Activated naive CD4-positive, alpha-beta T cell treated with anti-CD3 and anti-CD28 coated beads, Interleukin-2, amount 10 ng/mL, durations not matched to agents 7 days and 5 days (primary cell): ENCODE data around the gene SRSF4.
A peak's percentile ranks its signal among the peaks of the same experiment; 100 is the strongest.
"Not testable (repeated sequence)": the region's sequence is repeated elsewhere in the genome, so short reads cannot be mapped to it uniquely, and the experiment has no call there.

Source experiments
- CTCF ChIA-PET: fragments of 350-600 bp; sonication (Branson Sonifier 250); formaldehyde crosslinking; loops from one replicate; lab custom pipeline; 2021; ENCODE audit warnings: antibody characterized with exemption; lab: Charles Lee
- DNase-seq: peaks from one replicate; pipeline ENCODE4 v3.0.0-alpha.2; 2020
- H3K27ac Mint-ChIP-seq: one replicate; pipeline ENCODE4 v1.8.0; 2021; ENCODE audit warnings: mild to moderate bottlenecking, moderate library complexity, mixed read lengths
- H3K27me3 Mint-ChIP-seq: one replicate; pipeline ENCODE4 v1.8.0; 2021; ENCODE audit warnings: mild to moderate bottlenecking, mixed read lengths
- H3K36me3 Mint-ChIP-seq: one replicate; pipeline ENCODE4 v1.8.0; 2021; ENCODE audit warnings: mixed read lengths
- H3K4me1 Mint-ChIP-seq: one replicate; pipeline ENCODE4 v1.8.0; 2021; ENCODE audit warnings: mixed read lengths
- H3K4me3 Mint-ChIP-seq: one replicate; pipeline ENCODE4 v1.8.0; 2021; ENCODE audit warnings: mild to moderate bottlenecking, moderate library complexity, mixed read lengths
- H3K9me3 Mint-ChIP-seq: one replicate; pipeline ENCODE4 v1.8.0; 2021; ENCODE audit warnings: mixed read lengths

SRSF4 gene

GRCh38 chr1:29181413-29182225 is at the start of gene SRSF4:
Gene SRSF4, minus strand, starts transcription at chr1:29181900. Its CDS starts 148 bp downstream, at chr1:29181752.
- CTCF ChIA-PET: interaction anchor here (1.0 to 4.6 kb wide), 11 partner anchors 12 to 305 kb away, joined by 3 to 27 read pairs (median 4); no protein-coding TSS in a partner anchor

GRCh38 chr1:29230553-29231378 is 49.1 kb upstream of the SRSF4 start, which contains the start of gene MECR:
Gene MECR, minus strand, starts transcription at chr1:29230934. Its CDS starts 28 bp downstream, at chr1:29230906.
- Mint-ChIP-seq H3K9me3 (no peaks in the 10 kb centered on the region), H3K36me3 (no peaks in the 10 kb centered on the region), H3K4me1 (peaks cover 19% of the 10 kb centered on the region), H3K4me3 (peak within 1 kb of the TSS; percentile 88), H3K27me3 (peaks cover 25% of the 10 kb centered on the region), H3K27ac (peak within 1 kb of the TSS; percentile 85)
- DNase-seq: peak; percentile 96
- CTCF ChIA-PET: no interaction called here

More at GRCh38 chr1:29181413-29182225, at the start of gene SRSF4:
- Mint-ChIP-seq H3K36me3 (peaks cover 29% of the 10 kb centered on the region), H3K27ac (peak within 1 kb of the TSS; percentile 95), H3K4me1 (peaks cover 51% of the 10 kb centered on the region), H3K4me3 (peak within 1 kb of the TSS; percentile 94), H3K27me3 (no peaks in the 10 kb centered on the region), H3K9me3 (no peaks in the 10 kb centered on the region)
- DNase-seq: peak; percentile 99

GRCh38 chr1:29230204-29230552 is 48.5 kb upstream of the SRSF4 start:
- no peak for DNase-seq
- CTCF ChIA-PET: interaction anchor here (1.7 kb wide), 1 partner anchor 48 kb away, joined by 4 read pairs; the partner anchor contains the start of gene SRSF4
- no peaks in the 10 kb centered on the region for H3K36me3 Mint-ChIP-seq

GRCh38 chr1:29227511-29227910 is 45.8 kb upstream of the SRSF4 start:
- H3K27me3 Mint-ChIP-seq: peaks cover 7% of the 10 kb centered on the region
- CTCF ChIA-PET: no interaction called here

More at GRCh38 chr1:29230204-29230552, 48.5 kb upstream of the SRSF4 start:
- Mint-ChIP-seq H3K9me3 (no peaks in the 10 kb centered on the region), H3K4me1 (peaks cover 18% of the 10 kb centered on the region), H3K27me3 (peaks cover 24% of the 10 kb centered on the region), H3K4me3 (peak overlapping the region; percentile 88), H3K27ac (peak overlapping the region; percentile 85)

GRCh38 chr1:29225361-29225760 is 43.7 kb upstream of the SRSF4 start:
- Mint-ChIP-seq H3K36me3 (no peaks in the 10 kb centered on the region), H3K27me3 (no peaks in the 10 kb centered on the region), H3K4me3 (no peak overlapping the region), H3K27ac (no peak overlapping the region), H3K4me1 (peaks cover 9% of the 10 kb centered on the region), H3K9me3 (no peaks in the 10 kb centered on the region)
- CTCF ChIA-PET: interaction anchor here (0.8 kb wide), 1 partner anchor 22 kb away, joined by 3 read pairs; no protein-coding TSS in a partner anchor
- no peak for DNase-seq

More at GRCh38 chr1:29227511-29227910, 45.8 kb upstream of the SRSF4 start:
- Mint-ChIP-seq H3K27ac (no peak overlapping the region), H3K4me3 (no peak overlapping the region), H3K4me1 (peaks cover 18% of the 10 kb centered on the region), H3K36me3 (no peaks in the 10 kb centered on the region), H3K9me3 (no peaks in the 10 kb centered on the region)
- DNase-seq: no peak

- Mint-ChIP-seq H3K4me1 (peaks cover under 1% of the 10 kb centered on the region), H3K36me3 (no peaks in the 10 kb centered on the region), H3K27ac (no peak overlapping the region), H3K4me3 (no peak overlapping the region), H3K9me3 (no peaks in the 10 kb centered on the region), H3K27me3 (no peaks in the 10 kb centered on the region)
- CTCF ChIA-PET: no interaction called here
- DNase-seq: no peak
Observed at GRCh38 chr1:29224356-29224837, 42.7 kb upstream of the SRSF4 start.

GRCh38 chr1:29223521-29223920 is 41.8 kb upstream of the SRSF4 start:
- H3K4me1 Mint-ChIP-seq: no peaks in the 10 kb centered on the region
- H3K27me3 Mint-ChIP-seq: no peaks in the 10 kb centered on the region
- no peak for DNase-seq
- H3K4me3 Mint-ChIP-seq: no peak overlapping the region
- CTCF ChIA-PET: interaction anchor here (1.3 kb wide), 1 partner anchor 21 kb away, joined by 4 read pairs; no protein-coding TSS in a partner anchor
- no peaks in the 10 kb centered on the region for H3K9me3 Mint-ChIP-seq
- no peak overlapping the region for H3K27ac Mint-ChIP-seq
- no peaks in the 10 kb centered on the region for H3K36me3 Mint-ChIP-seq

- no peaks in the 10 kb centered on the region for H3K4me1 Mint-ChIP-seq
- no peak for DNase-seq
- H3K27me3 Mint-ChIP-seq: no peaks in the 10 kb centered on the region
- no peaks in the 10 kb centered on the region for H3K36me3 Mint-ChIP-seq
- H3K27ac Mint-ChIP-seq: peak overlapping the region; percentile 56
- H3K9me3 Mint-ChIP-seq: no peaks in the 10 kb centered on the region
- H3K4me3 Mint-ChIP-seq: no peak overlapping the region
- CTCF ChIA-PET: interaction anchor here (1.3 kb wide), 1 partner anchor 20 kb away, joined by 4 read pairs; no protein-coding TSS in a partner anchor
Observed at GRCh38 chr1:29222686-29223085, 41.0 kb upstream of the SRSF4 start.

GRCh38 chr1:29222260-29222659 is 40.6 kb upstream of the SRSF4 start:
- not testable (repeated sequence) for H3K27me3 Mint-ChIP-seq, H3K36me3 Mint-ChIP-seq, DNase-seq, H3K4me1 Mint-ChIP-seq, H3K27ac Mint-ChIP-seq, H3K9me3 Mint-ChIP-seq, H3K4me3 Mint-ChIP-seq
- CTCF ChIA-PET: interaction anchor here (1.3 kb wide), 1 partner anchor 20 kb away, joined by 4 read pairs; no protein-coding TSS in a partner anchor

- CTCF ChIA-PET: interaction anchor here (1.3 kb wide), 1 partner anchor 19 kb away, joined by 4 read pairs; no protein-coding TSS in a partner anchor
- DNase-seq: no peak
- H3K9me3 Mint-ChIP-seq: no peaks in the 10 kb centered on the region
- no peak overlapping the region for H3K4me3 Mint-ChIP-seq
- H3K4me1 Mint-ChIP-seq: no peaks in the 10 kb centered on the region
- no peaks in the 10 kb centered on the region for H3K36me3 Mint-ChIP-seq
- H3K27ac Mint-ChIP-seq: no peak overlapping the region
- H3K27me3 Mint-ChIP-seq: no peaks in the 10 kb centered on the region
Observed at GRCh38 chr1:29221296-29221695, 39.6 kb upstream of the SRSF4 start.

- Mint-ChIP-seq H3K36me3 (peaks cover 8% of the 10 kb centered on the region), H3K9me3 (no peaks in the 10 kb centered on the region), H3K27ac (no peak overlapping the region), H3K4me3 (no peak overlapping the region), H3K4me1 (no peaks in the 10 kb centered on the region), H3K27me3 (no peaks in the 10 kb centered on the region)
- DNase-seq: no peak
- CTCF ChIA-PET: no interaction called here
Observed at GRCh38 chr1:29218223-29218622, 36.5 kb upstream of the SRSF4 start.

GRCh38 chr1:29217633-29218032 is 35.9 kb upstream of the SRSF4 start:
- Mint-ChIP-seq H3K27ac (no peak overlapping the region), H3K36me3 (peaks cover 12% of the 10 kb centered on the region), H3K9me3 (no peaks in the 10 kb centered on the region), H3K4me1 (no peaks in the 10 kb centered on the region), H3K27me3 (no peaks in the 10 kb centered on the region), H3K4me3 (no peak overlapping the region)
- no peak for DNase-seq
- CTCF ChIA-PET: interaction anchor here (1.0 kb wide), 1 partner anchor 9 kb away, joined by 3 read pairs; no protein-coding TSS in a partner anchor

- CTCF ChIA-PET: interaction anchor here (1.0 kb wide), 1 partner anchor 331 kb away, joined by 4 read pairs; no protein-coding TSS in a partner anchor
- H3K27ac Mint-ChIP-seq: no peak overlapping the region
- no peak overlapping the region for H3K4me3 Mint-ChIP-seq
- DNase-seq: no peak
- H3K27me3 Mint-ChIP-seq: no peaks in the 10 kb centered on the region
- H3K9me3 Mint-ChIP-seq: no peaks in the 10 kb centered on the region
- no peaks in the 10 kb centered on the region for H3K4me1 Mint-ChIP-seq
- H3K36me3 Mint-ChIP-seq: peaks cover 15% of the 10 kb centered on the region
Observed at GRCh38 chr1:29213055-29213454, 31.4 kb upstream of the SRSF4 start.
